BLaER1 treated with 17β-estradiol and CSF1 and Interleukin-3, amounts not matched to agents 10 nM and 100 nM (cell line): Measurements from ENCODE around the gene SLC38A1.

Experiments
- H3K27ac ChIP-seq, 11 experiments: shearing (Covaris generic); formaldehyde crosslinking; 2 replicates each; pipeline ENCODE4 v1.8.1; 2022
- H3K27me3 ChIP-seq, 11 experiments: shearing (Covaris generic); formaldehyde crosslinking; 2 replicates each; pipeline ENCODE4 v1.8.1; 2022
- H3K36me3 ChIP-seq, 11 experiments: shearing (Covaris generic); formaldehyde crosslinking; 2 replicates each; pipeline ENCODE4 v1.8.1; 2022
- H3K4me1 ChIP-seq, 10 experiments: shearing (Covaris generic); formaldehyde crosslinking; 2 replicates each; pipeline ENCODE4 v1.8.1; 2022
- H3K4me2 ChIP-seq, 11 experiments: shearing (Covaris generic); formaldehyde crosslinking; 2 replicates each; pipeline ENCODE4 v1.8.1; 2022
- H3K4me3 ChIP-seq, 10 experiments: shearing (Covaris generic); formaldehyde crosslinking; 2 replicates each; pipeline ENCODE4 v1.8.1; 2022
- H3K9ac ChIP-seq, 11 experiments: shearing (Covaris generic); formaldehyde crosslinking; 2 replicates each; pipeline ENCODE4 v1.8.1; 2022
- H3K9me3 ChIP-seq, 11 experiments: shearing (Covaris generic); formaldehyde crosslinking; replicated peaks in 1 of 11; 2 replicates each; pipeline ENCODE4 v1.8.1; 2022
- H4K20me1 ChIP-seq, 11 experiments: shearing (Covaris generic); formaldehyde crosslinking; 2 replicates each; pipeline ENCODE4 v1.8.1; 2022
- Cebpa-rat ChIP-seq, 11 experiments: shearing (Covaris generic); IDR thresholded peaks; 2 replicates each; pipeline ENCODE4 v1.8.1; 2022

The SLC38A1 gene

DNA sequence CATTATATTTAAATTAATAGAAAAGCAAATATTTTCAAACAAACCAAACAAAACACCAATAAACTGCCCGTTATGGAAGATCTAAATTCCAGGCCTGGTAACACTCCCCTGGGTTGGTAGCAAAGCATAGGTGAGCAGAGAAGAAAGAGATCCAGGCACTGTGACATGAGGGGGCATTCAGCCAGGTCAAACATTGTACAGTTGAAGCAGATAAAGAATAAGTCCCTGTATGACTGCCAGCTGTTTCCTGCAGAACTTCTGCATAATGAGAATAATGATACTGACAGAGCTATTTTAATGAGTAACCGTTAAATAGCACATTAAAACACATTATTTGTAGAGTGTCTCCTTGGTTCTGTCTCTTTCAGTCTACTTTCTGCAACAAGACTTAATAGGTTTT lies 35.4 kb downstream of the SLC38A1 start:
- Histone ChIP-seq H3K27ac (peak overlapping the region in 3 of 11 experiments; percentile 8 to 29 (median 11); a peak in 2 of 22 replicates), H3K4me1 (peaks cover under 1 to 58% (median 34%) of the 10 kb centered on the region in 10 experiments; a peak in 18 of 20 replicates), H3K4me2 (peak overlapping the region in 9 of 11 experiments; percentile 17 to 68 (median 39); a peak in 12 of 22 replicates), H3K4me3 (no peak overlapping the region), H3K9me3 (peaks cover 0 to 6% (median 0%) of the 10 kb centered on the region in 11 experiments; a peak in 2 of 22 replicates), H3K36me3 (peaks cover 0 to 100% (median 97%) of the 10 kb centered on the region in 11 experiments; a peak in 19 of 22 replicates), H3K27me3 (no peaks in the 10 kb centered on the region), H3K9ac (no peak overlapping the region), H4K20me1 (peaks cover 0 to 97% (median 58%) of the 10 kb centered on the region in 11 experiments; a peak in 11 of 22 replicates)
- no peak for TF ChIP-seq Cebpa-rat (IDR thresholded peaks at IDR 0.05)

DNA sequence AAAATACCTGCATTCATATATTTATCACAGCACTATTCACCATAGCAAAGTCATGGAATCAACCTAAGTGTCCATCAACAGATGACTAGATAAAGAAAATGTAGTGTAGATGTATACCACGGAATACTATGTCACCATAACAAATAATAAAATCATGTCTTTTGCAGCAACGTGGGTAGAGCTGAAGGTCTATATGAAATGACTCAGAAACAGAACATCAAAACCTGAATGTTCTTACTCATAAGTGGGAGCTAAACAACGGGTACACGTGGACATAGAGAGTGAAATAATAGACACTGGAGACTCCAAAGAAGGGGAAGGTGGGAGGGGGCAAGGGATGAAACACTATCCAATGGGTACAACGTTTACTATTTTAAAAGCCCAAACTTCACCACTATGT lies 37.9 kb downstream of the SLC38A1 start:
- Histone ChIP-seq H3K9ac (no peak overlapping the region), H4K20me1 (peaks cover 0 to 91% (median 34%) of the 10 kb centered on the region in 11 experiments; a peak in 10 of 22 replicates), H3K27ac (no peak overlapping the region), H3K27me3 (no peaks in the 10 kb centered on the region), H3K9me3 (peaks cover 0 to 5% (median 0%) of the 10 kb centered on the region in 11 experiments; a peak in 3 of 22 replicates), H3K36me3 (peaks cover 0 to 100% (median 96%) of the 10 kb centered on the region in 11 experiments; a peak in 19 of 22 replicates), H3K4me1 (peaks cover 21 to 55% (median 36%) of the 10 kb centered on the region in 10 experiments), H3K4me2 (no peak overlapping the region), H3K4me3 (no peak overlapping the region)
- no peak for TF ChIP-seq Cebpa-rat (IDR thresholded peaks at IDR 0.05)

DNA sequence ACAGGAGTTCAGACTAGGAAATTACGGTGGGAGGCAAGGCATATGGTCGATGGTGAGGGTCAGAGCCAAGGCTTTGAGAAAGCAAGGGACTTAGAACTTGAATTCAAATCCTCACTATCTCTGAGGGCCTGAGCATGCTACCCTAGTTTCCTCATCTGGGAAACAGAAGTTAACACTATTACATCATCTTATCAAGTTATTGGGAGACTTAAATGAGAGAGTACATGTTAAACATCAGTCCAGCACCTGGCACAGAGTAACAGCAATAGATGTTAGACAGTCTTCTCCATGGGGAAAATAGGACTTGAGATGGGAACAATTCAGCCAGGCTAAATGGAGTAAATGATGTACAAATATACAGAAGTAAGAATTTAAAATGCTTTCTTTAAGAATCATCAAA lies 38.5 kb downstream of the SLC38A1 start:
- Histone ChIP-seq H3K9ac (no peak overlapping the region), H3K4me3 (no peak overlapping the region), H3K27me3 (peaks cover 0 to 5% (median 0%) of the 10 kb centered on the region in 11 experiments; a peak in 4 of 22 replicates), H3K4me2 (peak overlapping the region in 2 of 11 experiments; percentile 11 to 19; a peak in 2 of 22 replicates), H3K9me3 (peaks cover 0 to 5% (median 0%) of the 10 kb centered on the region in 11 experiments; a peak in 3 of 22 replicates), H4K20me1 (peaks cover 0 to 89% (median 32%) of the 10 kb centered on the region in 11 experiments; a peak in 10 of 22 replicates), H3K27ac (no peak overlapping the region), H3K4me1 (peaks cover 21 to 55% (median 37%) of the 10 kb centered on the region in 10 experiments), H3K36me3 (peaks cover 0 to 100% (median 96%) of the 10 kb centered on the region in 11 experiments; a peak in 19 of 22 replicates)
- TF ChIP-seq Cebpa-rat (IDR thresholded peaks at IDR 0.05) = no peak

DNA sequence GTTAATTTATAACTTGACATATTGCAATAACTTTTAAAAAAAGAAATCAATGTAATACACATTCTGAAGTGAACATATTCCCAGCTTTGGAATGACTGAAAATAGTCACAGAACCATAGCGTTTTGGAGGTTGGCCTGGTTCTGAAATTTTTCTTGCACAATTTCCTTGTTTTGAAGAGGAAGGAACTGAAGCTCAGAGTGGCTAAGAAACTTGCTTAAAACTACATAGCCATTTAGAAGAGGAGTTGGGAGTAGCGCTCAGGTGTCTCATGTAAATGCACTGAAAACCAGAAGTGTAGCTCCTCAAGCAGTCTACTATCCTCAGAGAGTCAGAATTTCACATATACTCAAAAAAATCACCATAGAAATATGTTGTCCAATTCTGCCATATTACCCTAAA lies 41.2 kb downstream of the SLC38A1 start:
- peaks cover 0 to 89% (median 31%) of the 10 kb centered on the region in 11 experiments; a peak in 12 of 22 replicates for H4K20me1 ChIP-seq
- H3K27ac ChIP-seq = peak overlapping the region in 7 of 11 experiments; percentile 3 to 52 (median 41); a peak in 13 of 22 replicates
- H3K4me2 ChIP-seq = peak overlapping the region in 10 of 11 experiments; percentile 28 to 80 (median 65); a peak in 19 of 22 replicates
- peak overlapping the region in 2 of 10 experiments; percentile 15 to 43; a peak in 3 of 20 replicates for H3K4me3 ChIP-seq
- H3K9me3 ChIP-seq = peaks cover 0 to 5% (median 0%) of the 10 kb centered on the region in 11 experiments; a peak in 1 of 22 replicates
- H3K9ac ChIP-seq = no peak overlapping the region
- H3K27me3 ChIP-seq = peaks cover 0 to 21% (median 0%) of the 10 kb centered on the region in 11 experiments; a peak in 4 of 22 replicates
- peaks cover 13 to 60% (median 41%) of the 10 kb centered on the region in 10 experiments for H3K4me1 ChIP-seq
- H3K36me3 ChIP-seq = peaks cover 0 to 100% (median 96%) of the 10 kb centered on the region in 11 experiments; a peak in 19 of 22 replicates
- peak in 3 of 11 experiments; percentile 46 to 62 (median 47); a peak in 4 of 22 replicates for TF ChIP-seq Cebpa-rat (IDR thresholded peaks at IDR 0.05)

DNA sequence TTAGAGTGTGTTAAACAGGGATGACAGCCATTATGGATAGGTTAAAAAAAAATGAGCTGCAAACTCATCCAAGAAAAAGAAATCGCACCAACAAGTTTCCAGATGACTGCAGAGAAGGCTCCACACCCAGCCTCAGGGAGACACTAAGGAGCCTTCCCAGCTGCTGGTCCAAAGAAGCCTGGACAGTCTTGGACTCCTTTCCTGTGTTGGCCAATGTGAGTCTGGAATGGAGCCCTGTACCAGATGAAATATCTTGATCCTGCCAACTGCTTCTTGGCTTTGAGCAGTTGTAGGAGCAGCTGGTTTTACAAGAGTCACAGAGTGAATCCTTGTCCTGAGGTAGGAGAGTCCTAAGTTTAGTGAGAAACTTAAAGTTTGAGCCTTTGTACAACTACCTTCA lies 44.5 kb downstream of the SLC38A1 start:
- H3K36me3 ChIP-seq = peaks cover 0 to 100% (median 95%) of the 10 kb centered on the region in 11 experiments; a peak in 19 of 22 replicates
- peaks cover 6 to 89% (median 36%) of the 10 kb centered on the region in 11 experiments; a peak in 18 of 22 replicates for H4K20me1 ChIP-seq
- no peak overlapping the region for H3K4me3 ChIP-seq
- peaks cover 0 to 5% (median 0%) of the 10 kb centered on the region in 11 experiments; a peak in 1 of 22 replicates for H3K9me3 ChIP-seq
- H3K9ac ChIP-seq = no peak overlapping the region
- peaks cover 0 to 49% (median 0%) of the 10 kb centered on the region in 11 experiments; a peak in 5 of 22 replicates for H3K27me3 ChIP-seq
- H3K4me1 ChIP-seq = peaks cover 42 to 91% (median 69%) of the 10 kb centered on the region in 10 experiments
- H3K4me2 ChIP-seq = peak overlapping the region in 7 of 11 experiments; percentile 3 to 69 (median 28); a peak in 9 of 22 replicates
- no peak overlapping the region; a peak in 1 of 22 replicates for H3K27ac ChIP-seq
- no peak for TF ChIP-seq Cebpa-rat (IDR thresholded peaks at IDR 0.05)

DNA sequence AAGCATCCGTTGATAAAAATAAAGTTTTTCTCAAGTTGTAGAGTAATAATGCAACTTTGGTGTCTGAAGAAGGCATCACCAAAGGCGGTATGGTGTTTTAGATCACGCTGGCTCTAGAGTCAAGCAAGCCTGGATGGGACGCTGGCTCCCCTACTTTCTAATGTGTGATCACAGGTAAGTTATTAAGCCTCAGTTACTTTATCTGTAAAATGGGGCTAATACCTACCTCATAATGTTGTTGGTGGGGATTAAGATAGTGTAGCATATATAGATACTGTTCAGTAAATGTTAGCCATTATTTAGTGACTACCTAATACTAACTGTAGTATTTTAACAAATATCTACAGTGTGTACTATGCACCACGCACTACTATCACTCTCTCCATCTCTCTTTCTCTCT lies 45.8 kb downstream of the SLC38A1 start:
- no peak overlapping the region for H3K4me3 ChIP-seq
- peaks cover 0 to 57% (median 0%) of the 10 kb centered on the region in 11 experiments; a peak in 5 of 22 replicates for H3K27me3 ChIP-seq
- peaks cover 52 to 91% (median 75%) of the 10 kb centered on the region in 10 experiments for H3K4me1 ChIP-seq
- TF ChIP-seq Cebpa-rat (IDR thresholded peaks at IDR 0.05) = no peak
- H3K9ac ChIP-seq = no peak overlapping the region
- H3K27ac ChIP-seq = no peak overlapping the region
- peaks cover 17 to 95% (median 48%) of the 10 kb centered on the region in 11 experiments; a peak in 20 of 22 replicates for H4K20me1 ChIP-seq
- H3K9me3 ChIP-seq = peaks cover 0 to 2% (median 0%) of the 10 kb centered on the region in 11 experiments; a peak in 1 of 22 replicates
- peaks cover 0 to 96% (median 86%) of the 10 kb centered on the region in 11 experiments; a peak in 19 of 22 replicates for H3K36me3 ChIP-seq
- peak overlapping the region in 3 of 11 experiments; percentile 5 to 86 (median 41); a peak in 5 of 22 replicates for H3K4me2 ChIP-seq

DNA sequence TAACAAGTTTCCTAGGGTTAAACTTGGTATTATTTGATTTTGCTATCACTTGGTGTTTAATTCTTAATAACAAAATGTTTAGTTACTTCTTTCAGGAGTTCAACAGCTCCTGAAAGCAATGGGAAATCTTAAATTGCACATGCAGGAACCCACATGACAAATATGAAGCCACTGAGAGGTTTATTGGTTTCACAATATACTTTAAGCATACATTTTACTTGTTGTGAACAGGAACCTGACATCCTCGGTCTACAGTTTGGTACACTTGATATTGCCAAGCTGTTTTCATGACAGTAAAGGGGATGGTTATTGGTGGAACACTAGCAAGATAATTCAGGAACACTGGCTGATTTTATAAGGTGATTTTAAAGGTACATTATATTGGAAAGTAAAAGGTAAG lies 46.2 kb downstream of the SLC38A1 start:
- Histone ChIP-seq H3K9me3 (no peaks in the 10 kb centered on the region), H3K4me1 (peaks cover 50 to 90% (median 75%) of the 10 kb centered on the region in 10 experiments), H3K4me2 (peak overlapping the region in 4 of 11 experiments; percentile 5 to 88 (median 64); a peak in 7 of 22 replicates), H3K27ac (no peak overlapping the region), H3K27me3 (peaks cover 0 to 57% (median 0%) of the 10 kb centered on the region in 11 experiments; a peak in 5 of 22 replicates), H3K4me3 (no peak overlapping the region), H3K36me3 (peaks cover 0 to 92% (median 82%) of the 10 kb centered on the region in 11 experiments; a peak in 19 of 22 replicates), H3K9ac (no peak overlapping the region), H4K20me1 (peaks cover 19 to 94% (median 50%) of the 10 kb centered on the region in 11 experiments; a peak in 20 of 22 replicates)
- TF ChIP-seq Cebpa-rat (IDR thresholded peaks at IDR 0.05) = no peak

DNA sequence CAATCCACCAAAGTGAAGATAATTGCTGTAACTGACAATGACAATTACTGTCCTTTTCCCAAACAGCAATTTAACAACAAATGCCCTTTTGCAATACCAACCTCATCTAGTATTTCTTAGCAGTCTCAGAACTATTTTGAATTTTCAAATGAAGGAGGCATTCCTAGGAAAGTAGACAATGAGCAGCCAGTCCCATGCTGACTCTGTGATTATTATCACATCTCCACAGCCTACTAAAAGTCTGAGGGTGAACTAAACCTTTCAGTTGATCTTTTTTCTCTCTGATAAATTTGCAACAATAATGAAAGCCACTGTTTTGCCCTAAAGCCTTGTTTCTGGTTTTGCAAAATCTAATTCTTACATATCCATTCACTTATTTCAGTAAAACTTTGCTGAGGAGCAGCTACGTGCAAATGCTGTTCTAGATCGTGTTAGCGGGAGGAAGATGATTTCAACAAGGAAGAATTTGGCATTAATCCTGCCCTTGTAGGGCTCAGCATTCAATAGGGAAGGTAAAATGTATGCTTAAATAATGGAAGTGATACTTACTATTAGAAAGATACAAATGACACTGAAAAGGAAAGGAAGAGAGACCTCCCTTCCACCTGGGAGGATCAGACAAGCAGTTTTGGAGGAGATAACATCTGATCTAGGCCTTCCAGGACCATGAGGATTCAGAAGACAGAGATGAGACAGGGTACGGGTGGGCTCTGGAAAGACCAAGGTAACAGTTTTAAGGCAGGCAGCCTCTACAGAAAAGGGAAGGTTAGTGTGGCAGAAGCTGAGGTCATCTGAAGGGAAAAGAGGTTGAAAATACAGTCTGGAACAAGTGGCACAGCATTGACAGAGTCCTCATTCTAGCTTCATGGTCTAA lies 47.4 kb downstream of the SLC38A1 start:
- no peaks in the 10 kb centered on the region for H3K9me3 ChIP-seq
- H3K4me1 ChIP-seq = peaks cover 50 to 90% (median 78%) of the 10 kb centered on the region in 10 experiments
- H3K4me2 ChIP-seq = peak overlapping the region in 9 of 11 experiments; percentile 6 to 89 (median 85); a peak in 13 of 22 replicates
- peaks cover 0 to 90% (median 76%) of the 10 kb centered on the region in 11 experiments; a peak in 19 of 22 replicates for H3K36me3 ChIP-seq
- peaks cover 0 to 60% (median 0%) of the 10 kb centered on the region in 11 experiments; a peak in 5 of 22 replicates for H3K27me3 ChIP-seq
- H3K4me3 ChIP-seq = no peak overlapping the region
- no peak for TF ChIP-seq Cebpa-rat (IDR thresholded peaks at IDR 0.05)
- peak overlapping the region in 1 of 11 experiments; percentile 5; a peak in 1 of 22 replicates for H3K27ac ChIP-seq
- H3K9ac ChIP-seq = no peak overlapping the region
- H4K20me1 ChIP-seq = peaks cover 22 to 97% (median 62%) of the 10 kb centered on the region in 11 experiments; a peak in 20 of 22 replicates
